CD4-positive, alpha-beta T cell treated with Interferon alpha-2 for 1 hour (primary cell): ENCODE measurements around the gene SRPX2.

ENCODE experiments used
- DNase-seq, 2 donors: peaks; one replicate each; pipeline ENCODE4 v3.0.0-alpha.2; 2020 to 2022

The SRPX2 gene

GRCh38 chrX:100650841-100651240 lies 6.8 kb downstream of the SRPX2 start:
- no peak for DNase-seq

GRCh38 chrX:100652266-100652665 lies 8.3 kb downstream of the SRPX2 start:
- no peak for DNase-seq

GRCh38 chrX:100654261-100654660 lies 10.3 kb downstream of the SRPX2 start:
- no peak for DNase-seq

DNA sequence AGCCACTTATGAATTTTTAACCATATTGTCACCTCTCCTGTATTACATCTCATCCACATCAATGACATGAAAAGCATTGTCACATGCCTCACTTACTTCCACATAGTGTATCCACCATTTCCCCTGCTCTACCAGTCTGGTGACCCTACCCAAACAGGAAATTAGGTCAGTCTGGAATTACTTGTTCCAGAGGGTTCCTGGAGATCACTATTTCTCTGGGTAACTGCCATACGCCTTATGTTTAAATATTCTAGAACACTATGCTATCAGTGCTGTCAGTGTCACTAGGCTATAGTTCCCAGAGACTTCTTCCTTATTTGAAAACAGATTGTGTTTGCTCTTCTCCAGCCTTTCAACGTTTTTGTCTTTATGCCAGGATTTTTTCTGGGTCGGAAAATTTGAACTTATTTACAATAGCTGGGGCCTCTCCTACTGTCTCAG lies 15.0 kb downstream of the SRPX2 start:
- DNase-seq, result no peak

- no peak for DNase-seq
Measured at GRCh38 chrX:100659431-100660137, 15.6 kb downstream of the SRPX2 start.

DNA sequence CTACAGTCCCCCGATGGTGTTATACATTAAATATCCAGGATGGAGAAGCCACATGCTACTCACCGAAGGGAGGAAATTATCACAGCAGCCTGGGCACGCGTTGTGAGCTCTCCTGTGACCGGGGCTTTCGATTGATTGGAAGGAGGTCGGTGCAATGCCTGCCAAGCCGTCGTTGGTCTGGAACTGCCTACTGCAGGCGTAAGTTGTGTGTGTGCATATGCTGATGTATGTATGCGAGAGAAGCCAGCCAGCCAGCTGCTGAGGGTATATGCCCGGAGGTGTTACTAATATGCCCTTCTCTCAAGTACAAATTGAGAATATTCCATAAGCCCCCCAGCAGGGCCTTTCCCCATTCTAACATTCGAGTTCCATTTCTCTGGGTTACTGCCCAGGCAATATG lies 18.2 kb downstream of the SRPX2 start:
- DNase-seq, result no peak

GRCh38 chrX:100662796-100663195 lies 18.8 kb downstream of the SRPX2 start:
- no peak for DNase-seq

GRCh38 chrX:100663642-100664041 lies 19.6 kb downstream of the SRPX2 start:
- no peak for DNase-seq

GRCh38 chrX:100672966-100673365 lies 29.0 kb downstream of the SRPX2 start:
- no peak for DNase-seq

- no peak for DNase-seq
Measured at GRCh38 chrX:100673397-100673953, 29.5 kb downstream of the SRPX2 start.

DNA sequence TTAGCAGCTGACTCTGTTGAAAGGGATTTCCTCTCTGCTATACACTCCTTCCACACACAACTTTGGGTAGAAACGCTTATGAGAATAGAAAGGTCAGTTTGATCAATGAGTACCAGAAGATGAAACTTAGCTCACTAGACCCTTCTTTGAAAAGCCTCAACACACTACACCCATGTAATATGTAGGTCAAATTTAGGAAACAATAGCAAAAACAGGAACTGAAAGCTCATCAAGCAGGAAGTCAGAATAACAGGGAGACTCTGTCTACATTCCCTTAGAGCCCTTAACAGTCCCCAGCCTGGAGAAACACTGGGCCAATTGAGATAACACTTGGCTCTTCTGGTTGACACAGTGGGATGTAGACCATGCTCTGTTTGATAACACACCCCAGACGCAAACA lies 30.7 kb downstream of the SRPX2 start:
- peak in 1 of 2 donors; percentile 0 for DNase-seq

DNA sequence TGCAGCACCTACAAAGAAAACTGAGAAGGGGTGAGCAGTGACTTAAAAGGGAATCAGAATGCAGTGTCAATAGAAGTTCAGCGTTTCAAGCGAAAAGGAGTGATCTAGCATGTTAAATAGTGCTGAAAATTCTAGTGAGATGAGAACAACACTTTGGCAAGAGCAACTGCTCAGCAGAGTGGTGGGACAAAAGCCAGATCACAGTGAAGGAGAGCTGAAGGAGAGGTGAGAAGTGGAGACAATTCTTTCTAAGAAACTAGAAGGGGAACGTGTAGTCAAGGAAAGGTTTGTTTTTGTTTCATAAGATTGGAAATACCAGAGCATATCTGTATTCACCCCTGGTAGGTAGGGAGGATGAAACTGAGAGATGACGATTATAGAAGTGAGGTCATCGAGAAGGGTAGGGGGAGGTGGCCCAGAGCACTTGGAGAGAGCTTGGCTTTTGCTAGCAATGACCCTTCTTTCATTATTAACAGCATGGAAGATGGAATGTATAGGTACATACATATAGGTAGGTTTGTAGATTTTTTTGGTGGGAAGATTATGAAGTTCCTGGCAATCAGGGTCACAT lies 33.7 kb downstream of the SRPX2 start:
- DNase-seq, result no peak

DNA sequence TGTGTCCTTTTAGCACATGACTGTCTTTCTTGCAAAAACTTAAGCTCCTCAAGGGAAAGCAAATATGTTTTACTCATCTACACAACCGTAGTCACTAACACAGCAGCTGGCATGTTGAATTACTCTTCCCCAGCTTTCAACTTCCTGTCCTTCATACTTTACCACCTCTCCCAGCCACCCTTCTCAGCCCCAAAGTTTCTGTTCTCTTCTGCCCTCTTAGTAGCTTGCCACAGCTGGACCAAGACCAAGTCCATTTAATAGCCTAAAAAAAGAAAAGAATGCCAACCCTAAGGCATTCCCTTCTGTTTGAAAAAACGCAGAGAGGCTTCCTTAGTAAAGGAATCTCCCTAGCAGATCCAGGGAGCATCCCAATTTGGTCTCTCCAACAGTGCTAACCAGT lies 36.8 kb downstream of the SRPX2 start:
- DNase-seq, result no peak

- no peak for DNase-seq
Measured at GRCh38 chrX:100681599-100681998, 37.6 kb downstream of the SRPX2 start.

DNA sequence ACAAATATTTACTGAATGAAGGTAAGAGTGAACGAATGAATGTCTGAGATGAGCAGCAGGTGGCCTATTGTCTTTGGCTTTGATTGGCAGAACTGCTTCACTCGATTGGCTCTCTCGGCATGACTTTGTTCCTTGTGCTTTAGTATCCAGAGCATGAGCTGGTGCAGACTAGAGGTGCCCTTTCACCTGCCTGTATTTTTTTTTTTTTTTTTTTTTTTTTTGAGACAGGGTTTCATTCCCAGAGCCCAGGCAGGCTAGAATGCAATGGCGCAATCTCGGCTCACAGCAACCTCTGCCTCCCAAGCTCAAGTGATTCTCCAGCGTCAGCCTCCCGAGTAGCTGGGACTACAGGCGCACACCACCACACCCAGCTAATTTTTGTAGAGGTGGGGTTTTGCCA lies 38.9 kb downstream of the SRPX2 start:
- no peak for DNase-seq

DNA sequence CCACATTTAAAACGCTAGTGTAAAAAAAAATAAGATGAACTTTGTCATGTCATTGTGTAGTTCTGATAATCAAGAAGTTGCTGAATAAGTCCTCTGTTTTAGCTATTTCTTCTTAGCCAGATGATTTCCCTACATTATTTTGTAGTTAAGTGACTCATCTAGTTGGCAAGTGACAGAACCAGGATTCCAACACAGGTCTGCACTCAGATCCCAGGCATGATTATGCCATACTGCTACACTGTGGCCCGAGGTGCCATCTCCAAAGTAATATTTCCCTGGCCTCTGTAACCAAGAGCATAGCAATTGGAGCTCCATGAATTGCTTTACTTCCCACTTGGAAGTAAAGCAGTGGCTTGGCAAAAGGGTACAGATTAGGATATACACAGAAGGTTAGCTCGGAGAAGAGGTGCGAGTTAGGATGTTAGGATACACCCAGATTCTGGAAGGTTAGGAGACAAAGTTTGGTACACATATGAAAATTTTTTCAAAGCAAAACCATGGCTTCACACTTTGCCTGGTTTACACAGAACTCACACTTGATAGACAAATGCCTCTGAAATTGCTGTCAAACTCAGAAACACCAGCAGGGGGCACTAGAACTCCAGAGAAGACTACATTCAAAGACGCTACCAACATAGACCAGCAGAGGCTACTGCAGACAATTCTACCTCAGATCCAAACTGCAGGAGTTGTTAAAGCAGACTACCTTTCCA lies 41.4 kb downstream of the SRPX2 start:
- peak; percentile 57 to 71 for DNase-seq

DNA sequence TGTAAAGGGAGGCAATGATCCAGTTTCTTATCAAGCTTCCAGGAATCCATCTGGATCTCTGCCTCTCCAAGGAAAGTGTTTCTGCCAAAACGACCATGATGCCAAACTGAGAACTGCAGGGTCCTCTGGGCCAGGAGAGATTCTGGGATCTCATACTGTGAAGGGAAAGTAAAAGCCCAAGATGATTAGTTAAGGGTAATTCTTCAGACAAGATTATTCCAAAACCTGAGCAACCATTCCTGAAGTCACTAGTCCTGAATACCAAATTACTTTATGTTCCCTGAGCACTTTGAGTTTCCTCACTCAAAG lies 42.0 kb downstream of the SRPX2 start:
- no peak for DNase-seq

- DNase-seq, result no peak
Measured at GRCh38 chrX:100687128-100687527, 43.1 kb downstream of the SRPX2 start.

DNA sequence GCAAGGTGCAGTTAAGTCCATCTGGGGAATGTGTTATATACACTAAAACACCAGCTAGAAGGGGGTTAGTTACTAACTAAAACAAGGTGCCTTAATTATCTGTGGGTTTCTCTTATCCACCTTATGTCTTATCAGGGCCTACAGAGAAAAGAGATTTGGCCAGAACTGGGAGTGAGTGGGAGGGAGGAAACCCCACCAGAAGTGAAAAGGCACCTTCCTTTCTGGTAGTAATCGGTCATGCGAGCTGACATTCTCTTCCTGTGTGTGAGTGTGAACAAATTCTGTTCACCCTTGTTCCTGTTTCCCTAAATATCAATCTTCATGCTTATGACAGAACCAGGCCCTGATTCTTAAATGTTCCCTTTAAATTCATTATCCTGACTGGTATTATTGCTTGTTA lies 43.5 kb downstream of the SRPX2 start:
- no peak for DNase-seq

DNA sequence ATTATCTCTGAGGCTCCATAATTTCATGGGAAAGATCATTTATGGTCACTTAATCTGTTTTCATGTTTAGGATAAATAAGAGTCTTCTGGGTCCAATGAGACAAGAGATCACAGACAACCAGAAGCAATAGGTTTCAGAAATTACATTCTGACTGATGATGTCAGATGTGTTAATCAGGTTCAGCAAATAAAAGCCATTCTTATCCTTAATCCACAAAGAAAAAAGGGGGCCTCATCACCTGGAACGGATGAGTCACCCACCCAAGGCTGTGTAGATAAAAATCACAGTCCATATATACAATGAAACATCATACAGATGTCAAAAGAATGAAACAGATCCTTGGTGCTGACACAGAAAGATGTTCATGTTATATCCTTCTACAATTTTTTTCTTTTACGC lies 51.3 kb downstream of the SRPX2 start:
- no peak for DNase-seq

DNA sequence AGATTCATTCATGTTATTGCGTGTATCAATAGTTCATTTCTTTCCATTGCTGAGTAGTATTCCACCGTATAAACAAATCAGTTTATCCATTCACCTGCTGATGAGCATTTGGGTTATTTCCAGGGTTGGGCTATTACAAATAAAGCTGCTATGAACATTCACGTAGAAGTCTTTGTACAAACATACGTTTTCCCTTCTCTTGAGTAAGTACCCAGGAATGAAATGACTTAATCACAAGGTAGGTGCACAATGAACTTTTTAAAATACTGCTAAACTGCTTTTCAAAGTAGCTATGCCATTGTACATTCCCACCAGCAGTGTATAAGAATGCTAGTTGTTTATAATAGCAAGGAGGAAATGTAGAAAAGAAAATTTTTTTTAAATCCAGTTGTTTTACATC lies 52.0 kb downstream of the SRPX2 start:
- DNase-seq, result no peak

GRCh38 chrX:100696699-100697351 lies 52.8 kb downstream of the SRPX2 start:
- DNase-seq, result no peak

GRCh38 chrX:100698551-100698950 lies 54.6 kb downstream of the SRPX2 start:
- no peak for DNase-seq

DNA sequence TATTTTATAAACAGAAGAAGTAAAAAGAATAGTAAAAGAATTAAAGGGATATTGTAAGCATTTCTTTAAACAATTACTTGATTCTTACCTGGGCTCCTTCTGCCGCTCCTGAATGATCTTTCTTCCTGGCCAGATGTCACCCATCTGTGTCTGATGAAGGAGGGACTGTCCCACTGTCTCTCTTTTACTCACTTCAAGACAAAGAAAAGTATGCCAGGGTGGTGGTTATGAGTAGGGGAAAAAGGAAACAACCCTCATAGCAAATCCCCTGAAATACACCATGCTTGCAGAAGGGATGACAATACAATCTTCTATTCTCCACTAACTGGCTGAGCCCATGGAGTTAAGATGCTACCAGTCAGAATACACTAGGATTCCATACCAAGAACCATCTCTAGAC lies 56.8 kb downstream of the SRPX2 start:
- no peak for DNase-seq
